ENCODE measurements around the gene ARHGAP25.

Gene ARHGAP25

DNA sequence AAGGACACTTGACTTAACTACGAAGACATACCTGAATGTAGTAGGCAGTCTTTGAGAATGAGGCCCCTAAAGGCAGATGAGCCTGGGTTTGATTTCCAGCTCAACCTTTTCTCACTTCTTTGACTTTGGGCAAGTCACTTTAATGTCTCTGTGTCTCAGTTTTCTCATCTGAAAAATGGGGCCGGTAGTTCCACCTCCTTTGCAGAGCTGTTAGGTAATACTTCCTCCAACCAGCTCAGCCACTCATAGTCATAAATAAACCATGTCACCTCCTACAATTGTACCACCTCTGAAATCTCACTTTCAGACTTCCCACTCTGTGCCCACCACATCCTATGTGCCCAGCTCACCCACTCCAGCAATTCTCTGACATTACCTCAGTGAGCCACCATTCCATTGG is 10.4 kb downstream of the ARHGAP25 start:
- Histone ChIP-seq H3K79me2 (ENCODE audit: control insufficient read depth, low read length) (peaks cover 61% of the 10 kb centered on the region), H3K9me3 (ENCODE audit: control insufficient read depth, insufficient read depth, low read length) (no peaks in the 10 kb centered on the region), H3K9me2 (replicated peaks; ENCODE audit: control insufficient read depth, low read length) (no peaks in the 10 kb centered on the region), H3K4me2 (ENCODE audit: low read length) (peak overlapping the region; percentile 15), H4K20me1 (ENCODE audit: control insufficient read depth, insufficient read depth, low read depth, low read length) (no peaks in the 10 kb centered on the region), H3K27ac (ENCODE audit: low read depth, low read length) (no peak overlapping the region), H3K4me3 (ENCODE audit: low read length) (no peak overlapping the region), H3K36me3 (ENCODE audit: control insufficient read depth, low read length) (peaks cover 25% of the 10 kb centered on the region), H3K27me3 (ENCODE audit: control insufficient read depth, low read length) (no peaks in the 10 kb centered on the region), H3F3A (ENCODE audit: control insufficient read depth, insufficient read depth) (peaks cover 25% of the 10 kb centered on the region), H3K4me1 (ENCODE audit: control insufficient read depth, low read length) (peaks cover 82% of the 10 kb centered on the region)
- TF ChIP-seq EZH2phosphoT487 (IDR thresholded peaks at IDR 0.05; ENCODE audit: borderline replicate concordance, low read length), result no peak
- TF ChIP-seq, protein P1, sequence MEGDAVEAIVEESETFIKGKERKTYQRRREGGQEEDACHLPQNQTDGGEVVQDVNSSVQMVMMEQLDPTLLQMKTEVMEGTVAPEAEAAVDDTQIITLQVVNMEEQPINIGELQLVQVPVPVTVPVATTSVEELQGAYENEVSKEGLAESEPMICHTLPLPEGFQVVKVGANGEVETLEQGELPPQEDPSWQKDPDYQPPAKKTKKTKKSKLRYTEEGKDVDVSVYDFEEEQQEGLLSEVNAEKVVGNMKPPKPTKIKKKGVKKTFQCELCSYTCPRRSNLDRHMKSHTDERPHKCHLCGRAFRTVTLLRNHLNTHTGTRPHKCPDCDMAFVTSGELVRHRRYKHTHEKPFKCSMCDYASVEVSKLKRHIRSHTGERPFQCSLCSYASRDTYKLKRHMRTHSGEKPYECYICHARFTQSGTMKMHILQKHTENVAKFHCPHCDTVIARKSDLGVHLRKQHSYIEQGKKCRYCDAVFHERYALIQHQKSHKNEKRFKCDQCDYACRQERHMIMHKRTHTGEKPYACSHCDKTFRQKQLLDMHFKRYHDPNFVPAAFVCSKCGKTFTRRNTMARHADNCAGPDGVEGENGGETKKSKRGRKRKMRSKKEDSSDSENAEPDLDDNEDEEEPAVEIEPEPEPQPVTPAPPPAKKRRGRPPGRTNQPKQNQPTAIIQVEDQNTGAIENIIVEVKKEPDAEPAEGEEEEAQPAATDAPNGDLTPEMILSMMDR (IDR thresholded peaks at IDR 0.05; ENCODE audit: low read depth, low read length, poor library complexity, severe bottlenecking), result no peak

DNA sequence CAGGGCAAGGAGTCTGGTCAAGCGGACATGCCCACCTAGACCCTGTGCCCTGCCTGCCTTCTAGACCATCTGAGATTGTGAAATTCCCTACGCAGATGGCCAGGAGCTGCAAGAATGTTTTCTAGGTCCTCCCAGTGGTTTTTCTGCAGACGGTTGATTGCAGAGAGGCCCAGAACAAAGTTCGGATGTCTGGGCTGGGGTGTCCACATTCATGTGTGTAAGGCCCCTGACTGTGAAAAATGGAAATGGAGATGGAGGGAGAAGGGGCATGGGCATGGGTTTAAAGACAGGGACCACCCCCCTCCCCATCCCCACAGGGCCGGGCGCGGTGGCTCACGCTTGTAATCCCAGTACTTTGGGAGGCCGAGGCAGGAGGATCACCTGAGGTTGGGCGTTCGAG is 11.8 kb downstream of the ARHGAP25 start:
- H3K9me2 ChIP-seq (replicated peaks; ENCODE audit: control insufficient read depth, low read length), result no peaks in the 10 kb centered on the region
- peaks cover 48% of the 10 kb centered on the region for H3K79me2 ChIP-seq (ENCODE audit: control insufficient read depth, low read length)
- peaks cover 15% of the 10 kb centered on the region for H3F3A ChIP-seq (ENCODE audit: control insufficient read depth, insufficient read depth)
- H3K36me3 ChIP-seq (ENCODE audit: control insufficient read depth, low read length), result peaks cover 16% of the 10 kb centered on the region
- H3K27ac ChIP-seq (ENCODE audit: low read depth, low read length), result no peak overlapping the region
- H3K27me3 ChIP-seq (ENCODE audit: control insufficient read depth, low read length), result no peaks in the 10 kb centered on the region
- H4K20me1 ChIP-seq (ENCODE audit: control insufficient read depth, insufficient read depth, low read depth, low read length), result no peaks in the 10 kb centered on the region
- no peak overlapping the region for H3K4me2 ChIP-seq (ENCODE audit: low read length)
- TF ChIP-seq EZH2phosphoT487 (IDR thresholded peaks at IDR 0.05; ENCODE audit: borderline replicate concordance, low read length), result no peak
- TF ChIP-seq, protein P1 (IDR thresholded peaks at IDR 0.05; ENCODE audit: low read depth, low read length, poor library complexity, severe bottlenecking), result no peak
- H3K4me3 ChIP-seq (ENCODE audit: low read length), result no peak overlapping the region
- no peaks in the 10 kb centered on the region for H3K9me3 ChIP-seq (ENCODE audit: control insufficient read depth, insufficient read depth, low read length)
- H3K4me1 ChIP-seq (ENCODE audit: control insufficient read depth, low read length), result peaks cover 73% of the 10 kb centered on the region

DNA sequence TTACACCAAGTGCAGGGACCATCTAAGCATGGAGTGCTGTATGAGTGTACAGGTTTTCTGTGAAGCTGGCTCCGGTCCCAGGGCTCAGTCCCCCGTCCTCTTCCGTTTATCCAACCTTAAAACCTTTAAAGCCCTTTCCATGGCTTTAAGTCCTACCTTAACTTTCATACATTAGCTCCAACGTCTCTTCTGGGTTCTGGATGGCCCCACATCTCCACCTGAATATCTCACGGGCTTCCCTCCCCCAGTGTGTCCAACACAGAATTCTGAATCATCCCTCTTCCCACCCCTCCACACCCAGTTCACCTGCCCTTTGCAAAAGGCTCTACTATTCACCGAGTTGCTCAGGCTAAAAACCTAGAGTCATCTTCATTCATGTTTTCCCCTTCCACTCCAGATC is 12.8 kb downstream of the ARHGAP25 start:
- Histone ChIP-seq H3K27me3 (ENCODE audit: control insufficient read depth, low read length) (no peaks in the 10 kb centered on the region), H3K4me2 (ENCODE audit: low read length) (peak overlapping the region; percentile 48), H3K36me3 (ENCODE audit: control insufficient read depth, low read length) (peaks cover 14% of the 10 kb centered on the region), H3F3A (ENCODE audit: control insufficient read depth, insufficient read depth) (peaks cover 10% of the 10 kb centered on the region), H3K4me3 (ENCODE audit: low read length) (peak overlapping the region; percentile 14), H3K9me3 (ENCODE audit: control insufficient read depth, insufficient read depth, low read length) (no peaks in the 10 kb centered on the region), H3K79me2 (ENCODE audit: control insufficient read depth, low read length) (peaks cover 46% of the 10 kb centered on the region), H3K4me1 (ENCODE audit: control insufficient read depth, low read length) (peaks cover 73% of the 10 kb centered on the region), H4K20me1 (ENCODE audit: control insufficient read depth, insufficient read depth, low read depth, low read length) (no peaks in the 10 kb centered on the region), H3K9me2 (replicated peaks; ENCODE audit: control insufficient read depth, low read length) (no peaks in the 10 kb centered on the region), H3K27ac (ENCODE audit: low read depth, low read length) (no peak overlapping the region)
- TF ChIP-seq, protein P1 (IDR thresholded peaks at IDR 0.05; ENCODE audit: low read depth, low read length, poor library complexity, severe bottlenecking), result no peak
- no peak for TF ChIP-seq EZH2phosphoT487 (IDR thresholded peaks at IDR 0.05; ENCODE audit: borderline replicate concordance, low read length)
